HG02840 (cell line): ENCODE results near the gene PLA2G4F.

Source experiments
- ATAC-seq: cut with Tn5 transposase; IDR thresholded peaks from one replicate; pipeline ENCODE4 v1.9.1; 2021; ENCODE audit warnings: mild to moderate bottlenecking, moderate library complexity, moderate number of reproducible peaks; ENCODE audit not compliant: unreplicated experiment, low FRiP score

PLA2G4F gene

GRCh38 chr15:42133886-42134502 is 22.4 kb downstream of the PLA2G4F start:
- no peak for ATAC-seq

- ATAC-seq: no peak
Observed at GRCh38 chr15:42133356-42133755, 23.1 kb downstream of the PLA2G4F start.

DNA sequence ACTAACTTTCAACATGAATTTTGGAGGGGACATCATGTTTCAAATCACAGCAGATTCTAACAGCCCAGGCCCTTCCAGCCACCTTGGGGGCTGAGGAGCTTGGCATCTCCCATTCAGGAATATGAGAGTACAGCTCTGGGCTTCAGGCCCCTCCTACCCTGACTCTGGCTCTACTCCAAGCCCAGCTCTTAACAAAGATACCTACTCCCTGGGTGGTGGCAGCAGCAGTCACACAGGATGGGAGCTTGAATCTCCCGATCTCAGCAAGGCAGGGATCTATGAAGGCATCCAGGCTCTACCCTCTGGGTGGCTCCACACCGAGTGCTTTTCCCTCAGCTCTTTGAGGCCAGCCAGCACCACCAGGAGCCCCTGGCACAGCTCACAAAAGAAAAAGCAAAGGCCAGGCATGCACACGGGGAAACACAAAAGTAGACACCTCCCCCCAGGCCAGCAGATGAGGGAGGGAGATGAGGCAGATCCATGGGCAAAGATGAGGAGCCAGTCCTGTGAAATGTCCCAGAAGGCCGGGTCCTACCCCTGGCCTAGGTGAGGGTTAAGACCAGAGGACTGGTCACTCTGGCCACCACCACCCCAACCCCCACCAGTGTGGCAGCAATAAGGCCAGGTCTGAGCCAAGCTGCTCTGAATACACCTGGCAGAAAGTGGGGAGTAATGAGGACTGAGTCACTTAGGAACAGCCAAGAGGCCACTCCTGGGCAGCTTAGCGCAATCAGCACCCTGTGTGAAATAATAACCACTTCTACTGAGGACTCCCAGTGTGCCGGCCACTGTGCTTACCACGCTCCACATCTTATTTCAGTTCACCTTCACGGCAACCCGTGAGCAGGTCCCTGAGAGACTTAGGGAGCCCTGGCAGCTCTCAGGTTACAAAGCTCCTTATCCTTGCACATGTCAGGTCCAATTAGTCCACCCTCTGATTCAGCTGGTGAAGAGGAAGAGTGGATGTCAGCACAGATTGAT is 24.3 kb downstream of the PLA2G4F start:
- ATAC-seq: no peak

DNA sequence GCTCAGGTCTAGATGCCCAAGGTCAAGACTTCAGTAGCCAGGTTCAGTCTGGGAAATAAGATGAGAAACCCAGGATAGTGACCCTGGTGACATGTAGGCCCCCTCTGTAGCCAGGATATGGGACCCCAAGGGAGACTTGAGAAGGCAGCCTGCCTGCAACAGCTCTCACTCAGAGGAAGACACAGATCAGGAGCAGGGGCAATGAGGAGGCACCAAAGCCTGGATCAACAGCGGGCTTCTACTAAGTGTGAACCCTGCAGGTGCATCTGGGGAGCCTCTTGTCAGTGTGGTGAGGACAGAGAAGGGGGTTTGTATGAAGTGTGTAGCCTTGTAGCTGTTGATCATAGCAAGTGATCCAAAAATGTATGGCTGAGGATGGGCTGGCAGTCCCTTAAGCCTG is 25.4 kb downstream of the PLA2G4F start:
- no peak for ATAC-seq

- ATAC-seq: no peak
Observed at GRCh38 chr15:42130246-42130986, 26.0 kb downstream of the PLA2G4F start.

- no peak for ATAC-seq
Observed at GRCh38 chr15:42129364-42129763, 27.1 kb downstream of the PLA2G4F start.

DNA sequence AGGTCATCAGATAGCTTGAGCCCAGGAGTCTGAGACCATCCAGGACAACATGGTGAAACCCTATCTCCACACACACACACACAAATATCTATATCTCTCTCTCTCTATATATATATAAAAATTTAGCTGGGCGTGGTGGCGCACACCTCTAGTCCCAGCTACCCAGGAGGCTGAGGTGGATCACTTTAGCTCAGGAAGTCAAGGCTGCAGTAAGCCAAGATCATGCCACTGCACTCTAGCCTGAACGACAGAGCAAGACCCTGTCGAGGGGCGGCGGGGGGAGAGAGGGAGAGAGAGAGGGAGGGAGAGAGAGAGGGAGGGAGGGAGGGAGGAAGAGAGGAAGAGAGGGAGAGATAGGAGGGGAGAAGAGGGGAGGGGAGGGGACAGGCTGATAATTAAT is 28.0 kb downstream of the PLA2G4F start:
- no peak for ATAC-seq

GRCh38 chr15:42123546-42123945 is 32.9 kb downstream of the PLA2G4F start:
- no peak for ATAC-seq

DNA sequence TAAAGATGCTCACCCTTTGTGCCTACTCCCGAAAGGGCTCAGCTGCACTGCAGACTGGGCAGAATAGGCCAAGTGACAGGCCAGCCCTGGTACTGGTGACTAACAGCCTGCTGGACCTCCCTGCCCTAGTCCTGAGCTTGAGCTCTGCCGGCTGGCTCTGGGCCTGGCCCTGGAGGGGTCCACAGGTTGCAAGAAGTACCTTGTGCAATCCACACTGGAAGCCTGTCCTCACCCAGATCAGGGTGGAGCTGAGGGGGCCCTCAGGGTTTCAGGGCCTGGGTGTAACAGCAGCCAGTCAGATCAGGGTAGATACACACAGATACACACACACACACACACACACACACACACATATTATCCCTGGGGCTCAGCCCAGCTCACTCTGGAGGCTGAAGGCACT is 34.8 kb downstream of the PLA2G4F start:
- no peak for ATAC-seq

- ATAC-seq: no peak
Observed at GRCh38 chr15:42121021-42121420, 35.4 kb downstream of the PLA2G4F start.

GRCh38 chr15:42120285-42120684 is 36.2 kb downstream of the PLA2G4F start:
- ATAC-seq: no peak

DNA sequence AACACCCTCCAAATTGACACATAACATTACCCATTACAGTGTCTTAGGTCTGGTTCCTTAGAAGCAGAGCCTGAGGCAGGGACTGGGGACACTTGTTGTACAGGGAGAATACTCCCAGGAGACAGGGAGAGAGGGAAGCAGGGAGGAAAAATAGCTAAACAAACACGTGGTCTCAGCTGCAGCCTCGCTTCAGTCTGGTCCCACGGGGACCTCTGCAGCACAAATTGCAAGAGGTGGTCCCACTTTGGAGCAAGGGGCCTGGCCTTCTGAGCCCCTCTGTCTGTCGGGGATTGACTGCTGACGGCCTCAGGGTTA is 37.0 kb downstream of the PLA2G4F start:
- no peak for ATAC-seq

DNA sequence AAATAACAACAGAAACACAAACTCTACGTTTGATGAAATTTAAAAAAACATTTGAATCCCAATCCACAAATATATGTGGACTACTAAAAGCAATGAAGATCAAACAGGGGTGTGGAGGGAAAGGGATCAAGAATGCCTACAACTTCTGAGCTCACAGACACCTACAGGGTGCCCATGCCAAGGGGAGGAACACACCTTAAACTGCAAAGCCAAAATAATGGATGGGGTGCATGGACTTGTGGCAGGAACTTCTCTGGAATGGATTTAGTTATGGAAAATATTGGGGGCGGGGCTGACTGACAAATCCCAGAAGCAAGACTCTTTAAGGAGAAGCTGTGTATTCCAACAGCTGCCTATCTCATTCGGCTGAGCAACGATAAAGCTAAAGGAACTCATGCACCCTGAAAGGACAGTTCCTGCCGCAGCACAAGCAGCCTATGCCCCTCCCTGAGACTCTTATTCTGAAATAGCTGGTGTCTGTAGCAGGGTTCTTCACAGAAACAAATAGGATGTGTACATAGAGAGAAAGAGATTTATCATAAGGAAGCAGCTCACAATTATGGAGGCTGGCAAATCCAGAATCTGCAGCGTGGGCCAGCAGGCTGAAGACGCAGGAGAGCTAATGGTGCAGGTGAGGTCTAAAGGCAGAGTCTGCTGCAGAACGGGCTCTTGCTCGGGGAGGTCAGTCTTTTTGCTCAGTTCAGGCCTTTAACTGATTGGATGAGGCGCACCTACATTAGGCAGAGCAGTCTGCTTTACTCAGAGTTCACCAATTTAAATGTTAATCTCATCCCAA is 37.6 kb downstream of the PLA2G4F start:
- ATAC-seq: no peak

GRCh38 chr15:42111924-42112323 is 44.5 kb downstream of the PLA2G4F start:
- no peak for ATAC-seq

- no peak for ATAC-seq
Observed at GRCh38 chr15:42110367-42110766, 46.1 kb downstream of the PLA2G4F start.

DNA sequence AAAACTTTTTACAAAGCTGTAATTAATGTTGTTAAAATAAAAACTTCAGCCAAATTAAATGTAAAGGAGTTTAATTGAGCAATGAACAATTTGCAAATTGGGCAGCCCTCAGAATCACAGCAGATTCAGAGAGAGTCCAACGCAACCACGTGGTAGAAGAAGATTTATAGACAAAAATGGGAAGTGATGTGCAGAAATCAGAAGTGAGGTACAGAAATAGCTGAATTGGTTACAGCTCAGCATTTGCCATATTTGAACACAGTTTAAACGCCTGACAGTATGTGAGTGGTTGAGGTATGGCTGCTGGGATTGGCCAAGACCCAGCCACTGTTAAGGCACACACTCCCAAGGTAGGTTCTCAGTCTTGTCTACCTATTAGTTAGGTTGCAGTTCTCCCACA is 47.6 kb downstream of the PLA2G4F start:
- no peak for ATAC-seq

DNA sequence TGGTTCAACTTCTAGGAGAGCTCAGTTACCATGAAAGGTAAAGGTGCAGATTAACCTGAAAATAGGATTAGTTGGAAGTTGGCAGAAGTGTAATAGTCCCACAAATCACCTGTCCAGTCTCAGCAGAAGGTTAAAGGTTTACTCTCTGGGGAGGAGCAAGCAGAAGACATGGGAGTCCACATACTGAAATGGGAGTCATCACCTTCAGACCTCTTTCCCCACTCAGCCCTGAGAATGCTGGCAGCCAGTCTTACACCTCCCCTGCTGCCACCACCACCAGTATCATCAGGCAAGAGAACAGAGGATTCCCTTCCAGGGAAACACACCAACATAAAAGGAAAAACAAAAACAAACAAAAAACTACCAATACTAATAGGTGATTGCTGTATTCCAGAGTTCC is 48.2 kb downstream of the PLA2G4F start:
- ATAC-seq: no peak

GRCh38 chr15:42107473-42107872 is 49.0 kb downstream of the PLA2G4F start:
- ATAC-seq: no peak

DNA sequence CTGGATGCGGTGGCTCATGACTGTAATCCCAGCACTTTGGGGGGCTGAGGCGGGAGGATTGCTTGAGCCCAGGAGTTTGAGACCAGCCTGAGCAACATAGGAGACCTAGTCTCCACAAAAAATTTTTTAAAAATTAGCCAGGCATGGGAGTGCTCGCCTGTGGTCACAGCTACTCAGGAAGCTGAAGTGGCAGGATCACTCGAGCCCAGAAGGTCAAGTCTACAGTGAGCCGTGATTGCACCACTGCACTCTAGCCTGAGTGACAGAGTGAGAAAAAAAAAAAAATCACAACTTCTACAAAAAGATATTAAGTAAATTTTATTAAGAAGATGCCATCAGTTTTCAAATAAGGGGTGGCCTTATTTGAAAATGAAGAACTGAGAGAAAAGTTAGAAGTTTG is 50.1 kb downstream of the PLA2G4F start:
- ATAC-seq: no peak

DNA sequence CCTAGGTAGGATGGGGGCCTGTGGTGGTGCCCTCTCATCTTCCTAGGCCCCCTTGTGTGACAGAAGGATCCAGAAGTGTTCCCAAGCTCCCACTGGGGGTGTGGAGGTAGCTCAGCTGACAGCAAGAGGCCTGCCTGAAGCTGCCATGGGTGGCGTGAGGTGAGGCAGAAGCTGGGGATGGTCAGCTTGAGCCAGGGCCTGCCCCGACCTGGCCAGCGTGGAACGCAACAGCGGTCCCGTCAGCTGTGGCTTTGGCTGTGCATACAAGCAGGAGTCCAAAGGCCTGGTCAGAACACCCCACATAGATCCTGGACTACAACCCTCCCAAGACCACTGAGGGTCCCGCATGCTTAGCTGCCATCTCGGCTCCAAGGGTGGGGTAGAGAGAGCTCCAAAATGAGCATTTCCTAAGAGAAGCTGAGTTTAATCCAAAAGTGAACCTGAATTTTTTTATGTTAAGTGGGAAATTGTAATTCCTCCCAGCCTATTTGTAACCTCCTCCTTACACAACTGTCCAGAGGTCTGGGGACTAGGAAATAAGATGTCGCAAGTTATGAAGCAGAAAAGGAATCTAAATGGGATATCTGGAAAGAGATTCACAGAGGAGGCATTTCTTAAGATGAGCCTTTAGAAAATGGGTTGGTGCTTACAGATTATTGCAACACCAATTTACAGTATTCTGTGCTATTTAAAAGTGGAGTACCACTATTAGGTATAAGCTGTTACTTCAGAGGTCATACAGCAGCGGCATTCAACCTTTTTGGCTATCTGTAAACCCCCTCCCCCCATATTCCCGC is 52.1 kb downstream of the PLA2G4F start:
- no peak for ATAC-seq
